Gastroesophageal sphincter (tissue), 3 donors: ENCODE results near the gene MTHFD1L.

ENCODE experiments used
- EP300 ChIP-seq: sonication (generic); formaldehyde crosslinking; IDR thresholded peaks from one replicate; pipeline ENCODE4 v1.6.1; 2017; ENCODE audit warnings: antibody characterized with exemption, mild to moderate bottlenecking
- TF ChIP-seq, protein P1 (sequence below), 4 experiments: fragments of 200-600 bp in 2 of 4; fragments of 450-650 bp in 2 of 4; sonication (generic) in 1 of 4; IDR thresholded peaks; one replicate each; pipeline ENCODE4 v1.5.1; 2017 to 2019; ENCODE audit warnings: antibody characterized with exemption in 4 of 4, mild to moderate bottlenecking in 2 of 4, moderate library complexity in 2 of 4

DNA sequence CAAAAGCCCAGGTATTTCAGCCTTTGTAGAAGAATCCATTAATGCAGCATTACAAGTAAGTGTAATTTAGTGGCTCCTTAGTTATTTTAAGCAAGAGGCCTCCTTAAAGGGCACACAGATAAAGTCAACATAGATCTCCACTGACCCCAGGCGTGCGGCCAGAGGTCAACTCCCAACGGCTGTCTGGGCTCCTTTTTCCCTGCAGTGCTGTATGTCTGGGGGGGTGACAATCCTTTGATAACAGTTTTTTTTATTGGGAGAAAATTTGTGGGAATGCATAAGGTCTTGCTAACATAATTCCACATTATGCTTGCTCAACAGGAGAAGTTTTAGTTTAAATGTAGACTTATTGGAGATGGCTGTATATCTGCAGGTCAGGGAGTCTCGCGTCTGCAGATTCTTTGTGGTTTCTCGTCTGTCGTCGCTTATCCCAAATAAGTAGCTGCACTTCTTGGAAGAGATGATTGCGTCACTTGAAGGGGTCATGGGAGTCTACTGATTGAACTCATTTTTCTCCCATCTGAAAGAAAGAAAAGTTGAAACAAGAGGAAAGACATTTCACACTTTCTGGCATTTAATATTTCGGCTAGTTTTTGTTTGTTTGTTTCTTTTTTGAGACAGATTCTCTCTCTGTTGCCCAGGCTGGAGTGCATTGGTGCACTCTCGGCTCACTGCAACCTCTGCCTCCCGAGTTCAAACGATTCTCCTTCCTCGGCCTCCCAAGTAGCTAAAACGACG is 222.5 kb downstream of the MTHFD1L start:
- TF ChIP-seq, protein P1, sequence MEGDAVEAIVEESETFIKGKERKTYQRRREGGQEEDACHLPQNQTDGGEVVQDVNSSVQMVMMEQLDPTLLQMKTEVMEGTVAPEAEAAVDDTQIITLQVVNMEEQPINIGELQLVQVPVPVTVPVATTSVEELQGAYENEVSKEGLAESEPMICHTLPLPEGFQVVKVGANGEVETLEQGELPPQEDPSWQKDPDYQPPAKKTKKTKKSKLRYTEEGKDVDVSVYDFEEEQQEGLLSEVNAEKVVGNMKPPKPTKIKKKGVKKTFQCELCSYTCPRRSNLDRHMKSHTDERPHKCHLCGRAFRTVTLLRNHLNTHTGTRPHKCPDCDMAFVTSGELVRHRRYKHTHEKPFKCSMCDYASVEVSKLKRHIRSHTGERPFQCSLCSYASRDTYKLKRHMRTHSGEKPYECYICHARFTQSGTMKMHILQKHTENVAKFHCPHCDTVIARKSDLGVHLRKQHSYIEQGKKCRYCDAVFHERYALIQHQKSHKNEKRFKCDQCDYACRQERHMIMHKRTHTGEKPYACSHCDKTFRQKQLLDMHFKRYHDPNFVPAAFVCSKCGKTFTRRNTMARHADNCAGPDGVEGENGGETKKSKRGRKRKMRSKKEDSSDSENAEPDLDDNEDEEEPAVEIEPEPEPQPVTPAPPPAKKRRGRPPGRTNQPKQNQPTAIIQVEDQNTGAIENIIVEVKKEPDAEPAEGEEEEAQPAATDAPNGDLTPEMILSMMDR (IDR thresholded peaks at IDR 0.05): no peak
- no peak for TF ChIP-seq EP300
